Measurements from ENCODE around the gene POGZ. TPM values are rescaled to one million over a fixed set of nuclear protein-coding genes. Genes with fewer than 3 reads are reported as not detected.

The POGZ gene
- total and polyA plus RNA-seq, 2 of the 13 experiments (the other 11 are each of a cell fraction or from before 2014, with no cell fraction given) = 15.3 to 45.6 TPM

- TF ChIP-seq PATZ1 (CRISPR knock-in tag; IDR thresholded peaks at IDR 0.05) (peak; percentile 50; the same call in 1 of the 2 replicates), THYN1 (CRISPR knock-in tag; IDR thresholded peaks at IDR 0.05; ENCODE audit: borderline replicate concordance, low read depth) (no peak), ERF (CRISPR knock-in tag; IDR thresholded peaks at IDR 0.05) (peak; percentile 54; the same call in 1 of the 2 replicates), TMF1 (CRISPR knock-in tag; IDR thresholded peaks at IDR 0.05; ENCODE audit: low read depth) (0 out of 2 replicates have a peak, but pooled peaks have one; percentile 40), DMAP1 (CRISPR knock-in tag; IDR thresholded peaks at IDR 0.05) (peak; percentile 42; the same call in 1 of the 2 replicates), ZNF432 (CRISPR knock-in tag; IDR thresholded peaks at IDR 0.05; ENCODE audit: borderline replicate concordance) (no peak), ASH2L (IDR thresholded peaks at IDR 0.05; ENCODE audit: insufficient read length, low read depth, low read length) (peak; percentile 43), ZNF768 (CRISPR knock-in tag; IDR thresholded peaks at IDR 0.05) (peak; percentile 41; the same call in 1 of the 2 replicates), MLX (CRISPR knock-in tag; IDR thresholded peaks at IDR 0.05) (no peak), ARNT2 (CRISPR knock-in tag; IDR thresholded peaks at IDR 0.05; ENCODE audit: low read depth) (peak; percentile 53; the same call in 1 of the 2 replicates), ZNF629 (CRISPR knock-in tag; conservative IDR thresholded peaks at IDR 0.05) (peak; percentile 31; the same call in 1 of the 2 replicates), ZNF234 (CRISPR knock-in tag; conservative IDR thresholded peaks at IDR 0.05) (no peak), DR1 (CRISPR knock-in tag; IDR thresholded peaks at IDR 0.05) (peak; percentile 84), MED13 (CRISPR knock-in tag; IDR thresholded peaks at IDR 0.05) (0 out of 2 replicates have a peak, but pooled peaks have one; percentile 16), ZMAT3 (CRISPR knock-in tag; conservative IDR thresholded peaks at IDR 0.05) (no peak), BORCS8-MEF2B (CRISPR knock-in tag; IDR thresholded peaks at IDR 0.05) (no peak), HDAC2 (CRISPR knock-in tag; IDR thresholded peaks at IDR 0.05) (peak; percentile 37; the same call in 1 of the 2 replicates), XRCC5 (optimal IDR thresholded peaks at IDR 0.05; ENCODE audit: low read length) (peak; percentile 42), ZNF235 (CRISPR knock-in tag; IDR thresholded peaks at IDR 0.05; ENCODE audit: borderline replicate concordance) (no peak), BRCA1 (CRISPR knock-in tag; IDR thresholded peaks at IDR 0.05) (0 out of 2 replicates have a peak, but pooled peaks have one; percentile 47), YEATS2 (CRISPR knock-in tag; IDR thresholded peaks at IDR 0.05; ENCODE audit: borderline replicate concordance) (peak; percentile 48; the same call in 1 of the 2 replicates), TEAD3 (CRISPR knock-in tag; optimal IDR thresholded peaks at IDR 0.05; ENCODE audit: borderline replicate concordance) (peak; percentile 5), TBX3 (IDR thresholded peaks at IDR 0.05; ENCODE audit: borderline replicate concordance) (no peak), MYPOP (CRISPR knock-in tag; IDR thresholded peaks at IDR 0.05) (no peak), NKX3-1 (CRISPR knock-in tag; IDR thresholded peaks at IDR 0.05) (0 out of 2 replicates have a peak, but pooled peaks have one; percentile 61), ZFY (CRISPR knock-in tag; IDR thresholded peaks at IDR 0.05) (peak; percentile 68; the same call in 1 of the 2 replicates)
These were observed 87.0 kb downstream of the POGZ start, which contains the start of gene SELENBP1 (continued) for GRCh38 chr1:151372058-151372934.

All from HepG2 (cell line).